IPS DF 6.9 (cell line): ENCODE data around the gene ARHGAP26.

Experiments
- DNase-seq: peaks from one replicate; pipeline ENCODE4 v3.0.0-alpha.2; 2013; ENCODE audit warnings: low read depth, low spot score
- H3K27ac ChIP-seq: one replicate; pipeline ENCODE4 v1.5.1; 2013; ENCODE audit warnings: low read length, control low read depth
- H3K27me3 ChIP-seq: 2 replicates; pipeline ENCODE4 v1.6.1; 2013; ENCODE audit warnings: mild to moderate bottlenecking, low read length; ENCODE audit not compliant: control insufficient read depth, insufficient read depth
- H3K36me3 ChIP-seq: 2 replicates; pipeline ENCODE4 v1.6.1; 2013; ENCODE audit warnings: low read length; ENCODE audit not compliant: control insufficient read depth, insufficient read depth
- H3K4me1 ChIP-seq: 2 replicates; pipeline ENCODE4 v1.6.1; 2013; ENCODE audit warnings: low read length; ENCODE audit not compliant: control insufficient read depth, insufficient read depth
- H3K4me3 ChIP-seq: 2 replicates; pipeline ENCODE4 v1.5.1; 2013; ENCODE audit warnings: mild to moderate bottlenecking, low read length
- H3K9me3 ChIP-seq: 2 replicates; pipeline ENCODE4 v1.6.1; 2013; ENCODE audit warnings: low read length, inconsistent platforms; ENCODE audit not compliant: control insufficient read depth, insufficient read depth
- WGBS: extraction: QIAGEN DNeasy Blood & Tissue Kit; methylation state at CpG from one replicate; pipeline ENCODE4 v1.1.7; 2013; ENCODE audit warnings: mixed read lengths, missing lambda C conversion rate; ENCODE audit not compliant: insufficient read length, insufficient coverage; 5-methylcytosine and 5-hydroxymethylcytosine counted together

Gene ARHGAP26

DNA sequence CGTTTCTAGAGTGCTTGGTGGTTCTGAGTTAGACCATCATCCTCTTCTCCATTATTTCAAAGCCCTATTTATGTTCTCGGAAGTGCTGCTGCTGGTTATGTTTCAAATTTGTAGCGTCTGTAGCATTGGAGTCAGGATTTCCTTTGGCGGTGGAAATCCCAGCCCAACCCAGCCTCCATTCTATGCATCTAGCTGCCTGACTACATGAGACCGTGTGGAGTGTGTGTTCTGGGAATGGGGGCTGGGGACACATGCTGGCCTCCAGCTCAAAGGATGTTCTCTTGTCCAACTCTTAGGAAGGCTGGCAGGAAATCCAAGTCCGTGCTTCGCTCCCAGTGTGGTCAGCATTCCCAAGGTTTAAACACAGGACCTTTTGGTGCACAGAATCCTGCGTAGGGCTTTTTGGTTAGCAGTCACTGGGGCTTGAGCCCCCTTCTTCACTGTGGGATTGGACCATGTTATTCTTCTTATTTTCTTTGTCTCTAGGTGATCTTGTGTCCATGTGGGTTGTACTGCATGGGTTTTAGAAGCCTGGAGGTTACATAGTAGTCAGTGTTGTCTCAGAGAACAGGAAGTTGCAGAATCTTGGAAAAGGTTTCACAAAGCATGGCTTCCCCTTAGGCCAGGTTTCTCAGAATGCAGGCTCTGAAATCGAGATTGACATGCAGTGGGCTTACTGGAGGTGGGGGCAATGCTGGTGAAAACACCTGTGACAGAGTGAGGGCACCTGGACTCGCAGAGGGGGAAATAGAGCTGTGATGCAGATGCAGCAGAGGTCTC is 132.2 kb downstream of the ARHGAP26 start:
- no CpG with 5 or more reads among the region's 10 CpGs for WGBS
- Histone ChIP-seq H3K9me3 (no peaks in the 10 kb centered on the region), H3K4me3 (no peak overlapping the region), H3K27me3 (no peaks in the 10 kb centered on the region), H3K27ac (no peak overlapping the region), H3K36me3 (no peaks in the 10 kb centered on the region; the same call in 1 of the 2 replicates), H3K4me1 (0 out of 2 replicates have a peak, but pooled peaks cover 1% of the 10 kb centered on the region)
- no peak for DNase-seq

DNA sequence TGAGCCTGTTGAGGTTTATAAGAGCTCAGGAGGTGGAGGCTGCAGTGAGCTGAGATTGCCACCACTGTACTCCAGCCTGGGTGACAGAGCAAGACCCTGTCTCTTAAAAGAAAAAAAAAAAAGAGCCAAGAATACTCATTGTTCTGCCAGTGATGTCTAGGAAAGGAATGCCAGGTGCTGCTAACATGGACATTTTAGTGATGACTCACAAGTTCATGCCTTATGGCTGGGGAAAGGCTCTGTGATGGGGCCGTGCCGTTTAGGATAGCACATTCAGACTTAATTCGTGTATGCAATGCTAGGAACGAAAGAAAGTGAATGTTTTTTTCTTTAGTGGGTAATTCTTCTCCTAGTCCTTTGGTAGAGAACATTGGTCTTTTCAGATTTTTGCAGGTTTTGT is 134.2 kb downstream of the ARHGAP26 start:
- H3K27me3 ChIP-seq = no peaks in the 10 kb centered on the region
- DNase-seq = no peak
- no peak overlapping the region for H3K4me3 ChIP-seq
- H3K9me3 ChIP-seq = no peaks in the 10 kb centered on the region
- H3K36me3 ChIP-seq = no peaks in the 10 kb centered on the region; the same call in 1 of the 2 replicates
- no peak overlapping the region for H3K27ac ChIP-seq
- 0 out of 2 replicates have a peak, but pooled peaks cover 1% of the 10 kb centered on the region for H3K4me1 ChIP-seq
- WGBS = no CpG with 5 or more reads among the region's 4 CpGs

DNA sequence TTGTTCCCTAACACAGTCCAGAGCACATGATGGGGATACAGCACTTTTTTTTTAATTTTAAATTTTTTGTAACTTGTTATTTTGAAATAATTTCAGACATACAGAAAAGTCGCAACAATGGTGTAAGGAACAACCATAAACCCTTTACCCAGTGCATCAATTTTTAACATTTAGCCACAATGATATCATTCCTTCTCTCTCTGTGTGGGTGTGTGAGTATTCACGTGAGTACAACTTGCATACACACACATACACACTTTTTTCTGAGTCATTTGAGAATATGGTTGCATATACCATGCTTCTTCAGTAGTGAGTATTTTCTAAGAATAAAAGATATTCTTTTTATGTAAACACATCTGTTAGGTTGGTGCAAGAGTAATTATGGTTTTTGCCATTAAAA is 135.2 kb downstream of the ARHGAP26 start:
- Histone ChIP-seq H3K27ac (no peak overlapping the region), H3K36me3 (no peaks in the 10 kb centered on the region; the same call in 1 of the 2 replicates), H3K4me3 (no peak overlapping the region), H3K27me3 (no peaks in the 10 kb centered on the region), H3K4me1 (0 out of 2 replicates have a peak, but pooled peaks cover 1% of the 10 kb centered on the region), H3K9me3 (no peaks in the 10 kb centered on the region)
- WGBS = no CpG with 5 or more reads among the region's 2 CpGs
- no peak for DNase-seq

DNA sequence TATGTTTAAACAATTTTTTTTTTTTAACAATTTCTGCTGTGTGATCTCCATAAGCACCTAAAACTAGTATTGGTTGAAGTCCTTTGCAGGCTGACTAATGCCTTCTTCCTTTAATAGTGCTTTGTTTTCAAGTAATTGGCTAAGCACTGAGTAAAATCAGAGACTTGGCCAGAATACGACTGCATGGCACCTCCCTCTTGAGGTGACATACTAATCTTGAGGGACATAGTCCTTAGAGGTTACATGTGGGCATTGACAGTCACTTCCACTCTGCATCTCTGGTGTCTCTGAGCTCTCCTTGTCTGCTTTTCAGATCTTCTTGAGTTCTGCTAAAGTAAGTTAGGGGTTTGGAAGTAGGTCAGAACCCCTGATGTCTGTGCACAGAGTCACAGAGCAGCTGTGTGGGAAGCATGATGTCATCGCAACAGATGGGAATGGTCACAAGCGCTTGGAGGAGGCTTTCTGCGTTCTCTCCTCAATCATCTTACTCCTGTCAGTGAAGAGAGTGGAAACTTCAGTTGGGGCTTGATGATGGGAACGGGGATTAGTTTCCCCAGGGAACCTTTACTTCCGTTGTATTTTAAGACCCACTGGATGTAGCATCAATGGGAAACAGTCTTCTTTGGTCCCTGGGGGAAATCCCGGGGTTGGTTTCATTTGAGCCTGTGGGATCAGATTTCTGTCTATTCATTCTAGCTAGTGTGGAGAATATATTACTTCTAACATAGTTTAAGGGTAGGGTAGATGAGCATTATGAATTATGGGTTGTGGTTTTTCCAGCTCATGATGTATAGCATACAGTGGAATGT is 136.9 kb downstream of the ARHGAP26 start:
- H3K27me3 ChIP-seq = no peaks in the 10 kb centered on the region
- no peak overlapping the region for H3K4me3 ChIP-seq
- no peaks in the 10 kb centered on the region for H3K9me3 ChIP-seq
- DNase-seq = no peak
- WGBS = no CpG with 5 or more reads among the region's 7 CpGs
- H3K36me3 ChIP-seq = no peaks in the 10 kb centered on the region; the same call in 1 of the 2 replicates
- H3K27ac ChIP-seq = no peak overlapping the region
- no peaks in the 10 kb centered on the region for H3K4me1 ChIP-seq

DNA sequence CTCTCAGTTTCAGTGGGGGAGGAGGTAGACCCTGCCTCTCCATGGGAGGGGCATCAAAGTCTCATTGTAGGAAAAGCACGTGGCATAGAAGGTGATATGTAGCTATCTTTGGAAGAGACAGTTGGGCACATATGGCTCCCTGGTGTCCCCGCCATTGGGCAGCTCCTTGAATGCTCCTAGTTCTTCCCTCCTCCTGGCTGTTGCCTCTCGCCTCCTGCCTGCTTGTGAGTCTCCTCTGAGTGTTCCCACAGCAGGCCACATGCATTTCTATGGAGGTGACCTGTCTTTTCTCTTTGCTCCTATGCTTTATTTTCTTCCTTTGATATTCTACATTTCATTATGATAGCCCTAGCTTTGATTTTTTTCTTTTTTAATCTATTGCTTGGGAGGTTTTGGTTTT is 138.5 kb downstream of the ARHGAP26 start:
- Histone ChIP-seq H3K9me3 (no peaks in the 10 kb centered on the region), H3K4me1 (no peaks in the 10 kb centered on the region), H3K4me3 (no peak overlapping the region), H3K27ac (no peak overlapping the region), H3K36me3 (no peaks in the 10 kb centered on the region; the same call in 1 of the 2 replicates), H3K27me3 (no peaks in the 10 kb centered on the region)
- WGBS = no CpG with 5 or more reads among the region's 3 CpGs
- no peak for DNase-seq

DNA sequence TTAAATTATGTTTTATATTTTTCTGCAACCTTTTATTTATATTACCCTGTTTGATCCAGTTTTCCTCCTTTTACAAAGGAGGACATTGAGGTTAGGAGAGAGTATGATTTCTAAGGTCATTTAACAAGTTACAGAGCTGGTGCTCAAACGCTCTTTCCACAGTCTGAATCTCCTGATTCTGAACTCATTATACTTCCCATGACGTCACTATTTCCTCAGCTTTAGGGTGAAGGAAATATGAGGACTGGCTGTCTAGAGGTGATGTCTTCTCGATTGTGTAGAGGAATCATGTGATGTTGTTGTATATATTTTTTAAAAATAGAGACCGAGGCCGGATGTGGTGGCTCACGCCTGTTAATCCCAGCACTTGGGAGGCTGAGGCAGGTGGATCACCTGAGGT is 140.0 kb downstream of the ARHGAP26 start:
- DNase-seq = no peak
- Histone ChIP-seq H3K27me3 (no peaks in the 10 kb centered on the region), H3K36me3 (no peaks in the 10 kb centered on the region; the same call in 1 of the 2 replicates), H3K27ac (no peak overlapping the region), H3K4me1 (no peaks in the 10 kb centered on the region), H3K9me3 (no peaks in the 10 kb centered on the region), H3K4me3 (no peak overlapping the region)
- no CpG with 5 or more reads among the region's 6 CpGs for WGBS

DNA sequence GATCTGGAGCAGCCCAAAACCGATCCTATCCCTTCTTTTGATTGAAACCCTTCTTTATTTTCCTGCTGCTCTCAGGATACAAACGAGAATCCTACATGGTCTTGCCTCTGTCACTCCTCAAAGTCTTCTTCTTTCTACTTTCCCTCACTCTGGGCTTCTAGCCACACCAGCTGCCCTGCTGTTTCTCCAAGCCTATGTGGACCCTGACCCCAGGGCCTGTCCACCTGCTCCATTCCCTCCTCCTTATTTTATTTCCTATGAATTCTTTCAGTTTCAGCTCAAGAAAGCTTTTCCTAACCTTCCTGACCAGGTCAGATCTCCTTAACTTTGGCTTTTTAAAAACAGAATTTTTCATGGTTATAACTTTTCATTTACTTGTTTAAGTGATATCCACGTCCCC is 141.0 kb downstream of the ARHGAP26 start:
- DNase-seq = no peak
- WGBS = no CpG with 5 or more reads among the region's 3 CpGs
- Histone ChIP-seq H3K27me3 (no peaks in the 10 kb centered on the region), H3K9me3 (no peaks in the 10 kb centered on the region), H3K27ac (no peak overlapping the region), H3K36me3 (no peaks in the 10 kb centered on the region; the same call in 1 of the 2 replicates), H3K4me3 (no peak overlapping the region), H3K4me1 (no peaks in the 10 kb centered on the region)

DNA sequence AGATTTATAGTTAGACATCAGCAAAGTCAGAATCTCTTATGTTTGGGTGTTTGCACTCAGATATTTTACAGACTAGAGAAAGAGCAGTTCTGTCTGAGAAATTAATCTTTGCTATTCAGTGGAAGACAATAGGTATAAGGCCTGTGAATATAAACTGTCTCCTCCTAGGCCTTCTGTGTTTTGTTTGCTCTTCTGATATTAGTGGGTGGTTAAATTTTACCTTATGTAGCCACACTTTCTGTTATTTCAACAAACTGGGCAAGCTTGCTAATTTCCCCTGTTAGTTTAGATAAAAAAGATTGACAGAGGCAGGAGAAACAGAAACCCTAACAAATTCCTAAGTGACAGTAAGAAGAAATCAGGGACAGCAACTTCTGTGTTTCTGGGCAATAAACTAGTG is 141.6 kb downstream of the ARHGAP26 start:
- Histone ChIP-seq H3K27ac (no peak overlapping the region), H3K4me3 (no peak overlapping the region), H3K27me3 (no peaks in the 10 kb centered on the region), H3K4me1 (no peaks in the 10 kb centered on the region), H3K36me3 (no peaks in the 10 kb centered on the region; the same call in 1 of the 2 replicates), H3K9me3 (no peaks in the 10 kb centered on the region)
- no peak for DNase-seq

DNA sequence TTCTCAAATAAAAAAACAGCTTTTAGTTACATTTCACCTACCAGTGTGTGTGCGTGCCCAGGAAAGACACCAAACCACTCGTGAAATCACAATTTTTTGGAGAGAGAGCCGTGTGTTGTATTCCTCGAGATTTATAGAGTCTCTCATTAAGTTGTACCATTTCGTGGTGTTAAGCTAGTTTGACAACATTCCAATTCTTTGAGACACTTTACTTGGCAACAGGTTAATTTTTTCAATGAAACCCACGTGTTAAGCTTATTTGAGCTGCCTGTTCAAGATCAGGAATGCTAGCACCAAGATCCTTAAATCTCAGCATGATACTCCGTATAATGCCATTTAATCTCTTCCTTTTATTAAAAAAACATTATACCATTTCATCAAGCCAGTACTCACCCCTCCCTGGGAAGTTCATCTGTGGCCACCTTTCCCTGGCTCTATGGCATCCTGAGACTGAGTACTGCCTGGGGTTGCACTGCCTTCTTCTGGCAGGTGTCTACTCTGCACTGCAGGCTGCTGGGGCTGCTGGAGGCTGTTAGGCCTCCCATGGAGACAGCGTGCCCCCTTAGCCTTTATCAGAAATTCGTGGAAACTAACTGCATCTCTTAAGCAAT is 143.7 kb downstream of the ARHGAP26 start:
- H3K27ac ChIP-seq = no peak overlapping the region
- no peaks in the 10 kb centered on the region for H3K27me3 ChIP-seq
- DNase-seq = no peak
- no peak overlapping the region for H3K4me3 ChIP-seq
- 100% methylated on average over 1 of the region's 9 CpGs for WGBS
- H3K4me1 ChIP-seq = no peaks in the 10 kb centered on the region
- H3K36me3 ChIP-seq = no peaks in the 10 kb centered on the region; the same call in 1 of the 2 replicates
- no peaks in the 10 kb centered on the region for H3K9me3 ChIP-seq

DNA sequence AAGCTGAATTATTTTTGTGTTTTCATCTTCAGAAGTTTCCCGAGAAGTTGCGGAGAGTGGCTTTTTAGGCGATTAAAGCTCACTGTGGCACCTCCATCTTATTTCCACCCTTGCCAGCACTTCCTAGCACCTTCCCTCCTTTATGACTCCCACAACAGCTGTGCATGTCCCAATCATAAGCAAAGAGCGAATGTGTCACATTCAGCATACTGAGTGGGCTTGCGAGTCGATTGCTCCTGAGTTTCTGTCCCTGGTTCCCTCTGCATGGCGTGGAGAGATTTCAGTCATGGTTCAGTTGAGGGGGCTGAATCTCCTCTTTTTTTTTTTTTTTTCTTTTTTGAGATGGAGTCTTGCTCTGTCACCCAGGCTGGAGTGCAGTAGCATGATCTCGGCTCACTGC is 144.9 kb downstream of the ARHGAP26 start:
- Histone ChIP-seq H3K27ac (no peak overlapping the region), H3K27me3 (no peaks in the 10 kb centered on the region), H3K4me3 (no peak overlapping the region), H3K36me3 (no peaks in the 10 kb centered on the region; the same call in 1 of the 2 replicates), H3K4me1 (no peaks in the 10 kb centered on the region), H3K9me3 (no peaks in the 10 kb centered on the region)
- DNase-seq = no peak
- WGBS = no CpG with 5 or more reads among the region's 8 CpGs
